Measurements from ENCODE around the gene DEFB123. TPM values are rescaled to one million over a fixed set of nuclear protein-coding genes. Genes with fewer than 3 reads are reported as not detected.
"Not testable (repeated sequence)": the region's sequence is repeated elsewhere in the genome, so short reads cannot be mapped to it uniquely, and the experiment has no call there.

DEFB123 gene
- total RNA-seq, 1 experiment from 2014 or later, result not detected

- no peak for TF ChIP-seq IRF1 (CRISPR knock-in tag; IDR thresholded peaks at IDR 0.05)
- TF ChIP-seq SP1 (CRISPR knock-in tag; conservative IDR thresholded peaks at IDR 0.05), result no peak
- no peak for TF ChIP-seq PRRX2 (CRISPR knock-in tag; IDR thresholded peaks at IDR 0.05)
- no peak for TF ChIP-seq MXD4 (CRISPR knock-in tag; IDR thresholded peaks at IDR 0.05; ENCODE audit: borderline replicate concordance)
Measured at GRCh38 chr20:31452575-31452974, 12.1 kb downstream of the DEFB123 start (continued).

GRCh38 chr20:31454361-31454760, 13.9 kb downstream of the DEFB123 start:
- Mint-ChIP-seq H3K9me3 (peaks cover 56% of the 10 kb centered on the region), H3K4me3 (no peak overlapping the region), H3K4me1 (no peaks in the 10 kb centered on the region), H3K36me3 (peaks cover 31% of the 10 kb centered on the region), H3K27ac (no peak overlapping the region), H3K27me3 (ENCODE audit: low read depth) (peaks cover 17% of the 10 kb centered on the region; the same call in 1 of the 2 replicates)
- no peak for TF ChIP-seq ZNF396 (CRISPR knock-in tag; IDR thresholded peaks at IDR 0.05; ENCODE audit: borderline replicate concordance)
- TF ChIP-seq ZNF317 (CRISPR knock-in tag; IDR thresholded peaks at IDR 0.05; ENCODE audit: borderline replicate concordance, low read depth), result no peak
- TF ChIP-seq ATF6 (CRISPR knock-in tag; IDR thresholded peaks at IDR 0.05), result no peak
- TF ChIP-seq FOXK1 (CRISPR knock-in tag; IDR thresholded peaks at IDR 0.05), result no peak
- no peak for TF ChIP-seq CREB1 (CRISPR knock-in tag; IDR thresholded peaks at IDR 0.05)
- TF ChIP-seq ATF1 (CRISPR knock-in tag; IDR thresholded peaks at IDR 0.05), result no peak
- no peak for TF ChIP-seq GTF2I (CRISPR knock-in tag; conservative IDR thresholded peaks at IDR 0.05)
- DNase-seq (ENCODE audit: low spot score) (no peak), ATAC-seq (no peak)
- POLR2A ChIA-PET, result no interaction called here
- CTCF ChIA-PET, result no interaction called here

GRCh38 chr20:31470946-31471345, 30.5 kb downstream of the DEFB123 start:
- H3K36me3 Mint-ChIP-seq, result peaks cover 34% of the 10 kb centered on the region
- H3K4me1 Mint-ChIP-seq; H3K4me3 Mint-ChIP-seq; H3K27ac Mint-ChIP-seq; CTCF ChIA-PET; ATAC-seq; DNase-seq (ENCODE audit: low spot score); POLR2A ChIA-PET: not testable (repeated sequence)
- peaks cover 39% of the 10 kb centered on the region for H3K27me3 Mint-ChIP-seq (ENCODE audit: low read depth)
- H3K9me3 Mint-ChIP-seq, result peaks cover 40% of the 10 kb centered on the region

GRCh38 chr20:31472395-31473330, 32.2 kb downstream of the DEFB123 start:
- no peaks in the 10 kb centered on the region for H3K4me1 Mint-ChIP-seq
- ChIA-PET POLR2A (no interaction called here), CTCF (interaction anchor here (0.9 kb wide), 1 partner anchor 42 kb away, joined by 3 read pairs; the partner anchor contains the start of gene HM13)
- H3K4me3 Mint-ChIP-seq, result no peak overlapping the region
- H3K27ac Mint-ChIP-seq, result no peak overlapping the region
- peaks cover 56% of the 10 kb centered on the region for H3K27me3 Mint-ChIP-seq (ENCODE audit: low read depth)
- H3K9me3 Mint-ChIP-seq, result peaks cover 38% of the 10 kb centered on the region
- H3K36me3 Mint-ChIP-seq, result peaks cover 41% of the 10 kb centered on the region
- DNase-seq (ENCODE audit: low spot score) (no peak), ATAC-seq (no peak)
- TF ChIP-seq USF2 (CRISPR knock-in tag; IDR thresholded peaks at IDR 0.05) (no peak), NFE2L1 (CRISPR knock-in tag; IDR thresholded peaks at IDR 0.05) (no peak), ZNF281 (CRISPR knock-in tag; IDR thresholded peaks at IDR 0.05) (no peak), ZNF263 (CRISPR knock-in tag; IDR thresholded peaks at IDR 0.05; ENCODE audit: low read depth) (no peak), SOX15 (CRISPR knock-in tag; IDR thresholded peaks at IDR 0.05) (no peak), ATF2 (CRISPR knock-in tag; IDR thresholded peaks at IDR 0.05; ENCODE audit: borderline replicate concordance, low read depth) (no peak), MLX (CRISPR knock-in tag; IDR thresholded peaks at IDR 0.05) (no peak), PREB (CRISPR knock-in tag; IDR thresholded peaks at IDR 0.05; ENCODE audit: borderline replicate concordance) (no peak)
